H1 (cell line): ENCODE data around the gene GPR161. TPM values are rescaled to one million over a fixed set of nuclear protein-coding genes. Genes with fewer than 3 reads are reported as not detected.

Source experiments
- CTCF ChIA-PET: fragments of 300-600 bp; sonication (Branson Sonifier 250); formaldehyde crosslinking; loops from one replicate; lab custom pipeline; 2021; ENCODE audit not compliant: partially characterized antibody; lab: Charles Lee
- POLR2A ChIA-PET: fragments of 300-600 bp; sonication (Branson Sonifier 250); formaldehyde crosslinking; loops from one replicate; lab custom pipeline; 2021; ENCODE audit warnings: inconsistent platforms; ENCODE audit not compliant: partially characterized antibody; lab: Charles Lee
- DNase-seq, 2 experiments: peaks; one replicate each; pipeline versions ENCODE4 v3.0.0 to v3.0.0-alpha.2; 2010 to 2022; ENCODE audit warnings: low spot score in 2 of 2, low read depth in 1 of 2, mixed read lengths in 1 of 2
- FAIRE-seq: peaks from 2 replicates; lab custom pipeline; 2011; peaks lifted over from hg19 to GRCh38; lab: Jason Lieb, UNC
- H2AFZ ChIP-seq: 2 replicates; pipeline ENCODE4 v1.8.1; 2012; ENCODE audit warnings: low read length, inconsistent platforms
- H2AK5ac ChIP-seq: 2 replicates; pipeline ENCODE4 v1.6.1; 2013; ENCODE audit warnings: low read depth, low read length
- H2BK120ac ChIP-seq: replicated peaks from 2 replicates; pipeline ENCODE3; 2013; ENCODE audit warnings: low read depth, low read length, inconsistent platforms
- H2BK12ac ChIP-seq: 2 replicates; pipeline ENCODE4 v1.6.1; 2013; ENCODE audit warnings: low read depth, low read length
- H2BK15ac ChIP-seq: 2 replicates; pipeline ENCODE4 v1.6.1; 2013; ENCODE audit warnings: low read length
- H2BK20ac ChIP-seq: 2 replicates; pipeline ENCODE4 v1.6.1; 2013; ENCODE audit warnings: low read length
- H2BK5ac ChIP-seq: 2 replicates; pipeline ENCODE4 v1.6.1; 2013; ENCODE audit warnings: low read depth, low read length
- H3K14ac ChIP-seq: 2 replicates; pipeline ENCODE4 v1.6.1; 2013; ENCODE audit warnings: inconsistent platforms; ENCODE audit not compliant: insufficient read length
- H3K18ac ChIP-seq: 2 replicates; pipeline ENCODE4 v1.6.1; 2013; ENCODE audit warnings: low read length; ENCODE audit errors: extremely low read depth
- H3K23ac ChIP-seq: 2 replicates; pipeline ENCODE4 v1.6.1; 2013; ENCODE audit warnings: inconsistent platforms; ENCODE audit not compliant: insufficient read length
- H3K23me2 ChIP-seq: 2 replicates; pipeline ENCODE4 v1.6.1; 2013; ENCODE audit warnings: low read depth, low read length
- H3K27ac ChIP-seq: 2 replicates; pipeline ENCODE4 v1.6.1; 2011; ENCODE audit warnings: low read depth, low read length, inconsistent platforms
- H3K27me3 ChIP-seq, 4 experiments: replicated peaks in 1 of 4; 1 replicate in 1 of 4; 2 replicates in 3 of 4; pipeline versions ENCODE4 v1.6.1 to v1.8.1; 2011 to 2013; ENCODE audit warnings: low read length in 3 of 4, mild to moderate bottlenecking in 3 of 4, inconsistent platforms in 2 of 4, mixed read lengths in 2 of 4, moderate library complexity in 1 of 4; ENCODE audit not compliant: control insufficient read depth in 3 of 4, insufficient read depth in 3 of 4; ENCODE audit errors: extremely low read depth in 1 of 4
- H3K36me3 ChIP-seq, 4 experiments: 2 replicates each; pipeline versions ENCODE4 v1.6.1 to v1.8.1; 2011 to 2013; ENCODE audit warnings: mild to moderate bottlenecking in 4 of 4, low read length in 3 of 4, moderate library complexity in 2 of 4, control low read depth in 1 of 4, inconsistent platforms in 1 of 4; ENCODE audit not compliant: insufficient read depth in 4 of 4, control insufficient read depth in 2 of 4
- H3K4ac ChIP-seq: replicated peaks from 2 replicates; pipeline ENCODE3; 2013; ENCODE audit warnings: low read length, low read depth, mixed read lengths, inconsistent platforms; ENCODE audit not compliant: insufficient read length
- H3K4me1 ChIP-seq, 4 experiments: replicated peaks in 1 of 4; 1 replicate in 1 of 4; 2 replicates in 3 of 4; pipeline versions ENCODE4 v1.6.1 to v1.8.1; 2011 to 2013; ENCODE audit warnings: low read length in 3 of 4, inconsistent platforms in 2 of 4, mixed read lengths in 1 of 4; ENCODE audit not compliant: insufficient read depth in 4 of 4, control insufficient read depth in 3 of 4
- H3K4me2 ChIP-seq, 2 experiments: 2 replicates each; pipeline versions ENCODE4 v1.6.1 to v1.8.1; 2011 to 2013; ENCODE audit warnings: low read depth in 2 of 2, low read length in 2 of 2, control low read depth in 1 of 2, inconsistent platforms in 1 of 2, mild to moderate bottlenecking in 1 of 2; ENCODE audit not compliant: insufficient read depth in 1 of 2
- H3K4me3 ChIP-seq, 4 experiments: fragments of 200-600, 300-600 bp in 1 of 4; sonication (generic), shearing (Covaris generic), sonication (Bioruptor Twin) in 1 of 4; 2 replicates each; pipeline versions ENCODE4 v1.5.1 to v1.8.1; 2011 to 2016; ENCODE audit warnings: low read length in 4 of 4, low read depth in 3 of 4, control low read depth in 2 of 4, inconsistent platforms in 2 of 4, mild to moderate bottlenecking in 2 of 4, mixed read lengths in 1 of 4, moderate library complexity in 1 of 4; ENCODE audit not compliant: insufficient read depth in 2 of 4; ENCODE audit errors: extremely low read depth in 1 of 4
- H3K56ac ChIP-seq: replicated peaks from 2 replicates; pipeline ENCODE3; 2013; ENCODE audit warnings: low read depth, mild to moderate bottlenecking, mixed read lengths, low read length, inconsistent platforms; ENCODE audit not compliant: insufficient read length
- H3K79me1 ChIP-seq: 2 replicates; pipeline ENCODE4 v1.6.1; 2013; ENCODE audit warnings: low read depth, low read length, control low read depth
- H3K79me2 ChIP-seq, 2 experiments: 2 replicates each; pipeline versions ENCODE4 v1.6.1 to v1.8.1; 2012 to 2013; ENCODE audit warnings: low read length in 2 of 2, mild to moderate bottlenecking in 2 of 2, inconsistent platforms in 1 of 2; ENCODE audit not compliant: insufficient read depth in 2 of 2, control insufficient read depth in 1 of 2
- H3K9ac ChIP-seq, 4 experiments: replicated peaks in 1 of 4; 1 replicate in 1 of 4; 2 replicates in 3 of 4; pipeline versions ENCODE4 v1.6.1 to v1.8.1; 2011 to 2013; ENCODE audit warnings: low read depth in 3 of 4, low read length in 3 of 4, control low read depth in 2 of 4, mild to moderate bottlenecking in 2 of 4, moderate library complexity in 2 of 4, inconsistent platforms in 1 of 4; ENCODE audit errors: extremely low read depth in 1 of 4
- H3K9me3 ChIP-seq, 2 experiments: 2 replicates each; pipeline versions ENCODE4 v1.6.1 to v1.8.1; 2012 to 2013; ENCODE audit warnings: mild to moderate bottlenecking in 2 of 2, moderate library complexity in 2 of 2, control low read depth in 1 of 2, inconsistent platforms in 1 of 2, low read depth in 1 of 2, low read length in 1 of 2, mixed read lengths in 1 of 2; ENCODE audit not compliant: insufficient read depth in 2 of 2
- H4K20me1 ChIP-seq, 2 experiments: replicated peaks in 1 of 2; 2 replicates each; pipeline versions ENCODE3 to v1.8.1; 2011 to 2013; ENCODE audit warnings: inconsistent platforms in 2 of 2, low read length in 2 of 2, mild to moderate bottlenecking in 1 of 2; ENCODE audit not compliant: insufficient read depth in 2 of 2, control insufficient read depth in 1 of 2
- H4K5ac ChIP-seq: 2 replicates; pipeline ENCODE4 v1.6.1; 2013; ENCODE audit warnings: low read length, low read depth, mixed read lengths, inconsistent platforms; ENCODE audit not compliant: insufficient read length
- H4K8ac ChIP-seq: 2 replicates; pipeline ENCODE4 v1.8.0; 2013; ENCODE audit warnings: mild to moderate bottlenecking, moderate library complexity, low read length, inconsistent platforms; ENCODE audit not compliant: insufficient read depth; ENCODE audit errors: extremely low read depth
- H4K91ac ChIP-seq: replicated peaks from 2 replicates; pipeline ENCODE3; 2013; ENCODE audit warnings: low read length, mixed read lengths, inconsistent platforms; ENCODE audit not compliant: insufficient read length
- ASH2L ChIP-seq: fragments of 200-600, 300-600 bp; sonication (generic); IDR thresholded peaks from one replicate; pipeline ENCODE4 v1.7.1; 2017; ENCODE audit warnings: low read length
- BACH1 ChIP-seq: IDR thresholded peaks from 2 replicates; pipeline ENCODE4 v1.6.1; 2012; ENCODE audit warnings: low read length, improper control_type of control experiment
- CREB1 ChIP-seq: IDR thresholded peaks from 2 replicates; pipeline ENCODE4 v1.6.1; 2012; ENCODE audit warnings: inconsistent platforms
- MAFK ChIP-seq: IDR thresholded peaks from 2 replicates; pipeline ENCODE4 v1.6.1; 2012; ENCODE audit warnings: low read depth, mild to moderate bottlenecking, improper control_type of control experiment, low read length
- RAD21 ChIP-seq, 2 experiments: IDR thresholded peaks in 1 of 2; conservative IDR thresholded peaks in 1 of 2; 2 replicates each; pipeline ENCODE4 v1.6.1; 2011; ENCODE audit warnings: low read depth in 2 of 2, low read length in 2 of 2, improper control_type of control experiment in 1 of 2, inconsistent platforms in 1 of 2, mild to moderate bottlenecking in 1 of 2, moderate library complexity in 1 of 2
- SP2 ChIP-seq: IDR thresholded peaks from 2 replicates; pipeline ENCODE4 v1.6.1; 2012; ENCODE audit warnings: mild to moderate bottlenecking, low read length, inconsistent platforms
- WGBS, 2 experiments: shearing (Covaris generic) in 1 of 2; methylation state at CpG; one replicate each; pipeline versions ENCODE4 v1.1.6 to v1.1.7; 2013 to 2015; ENCODE audit warnings: low lambda C conversion rate in 2 of 2, mixed read lengths in 2 of 2, inconsistent platforms in 1 of 2, low coverage in 1 of 2, missing lambda C conversion rate in 1 of 2; ENCODE audit not compliant: insufficient replicate concordance in 2 of 2, insufficient coverage in 1 of 2, insufficient read length in 1 of 2; ENCODE audit errors: extremely low coverage in 1 of 2, missing lambda C conversion rate in 1 of 2; 5-methylcytosine and 5-hydroxymethylcytosine counted together
- polyA plus RNA-seq, 7 experiments: library from polyadenylated mRNA; depleted of rRNA in 3 of 7; stranded (reverse) in 5 of 7; unstranded in 2 of 7; fragments of >200 nt in 5 of 7; fragments of 200-250 nt in 2 of 7; gene quantifications; 1 replicate in 5 of 7; 2 replicates in 1 of 7; 4 replicates in 1 of 7; pipeline versions ENCODE4 v1.2.1 to v1.2.3, GENCODE V29; 2011 to 2013; ENCODE audit warnings: missing spikeins in 2 of 7, mixed read lengths in 2 of 7
- total RNA-seq: library from RNA; stranded (reverse); fragmentation: NEBNext Ultra II Directional; extraction: Animal tissue kit (Norgen Biotek cat#: 25700); gene quantifications from 2 replicates; pipeline ENCODE4 v1.2.1, GENCODE V29; 2021
- TF ChIP-seq, protein P1 (sequence below), 3 experiments: IDR thresholded peaks; 1 replicate in 2 of 3; 2 replicates in 1 of 3; pipeline versions ENCODE4 v1.5.1 to v1.6.1; 2011; ENCODE audit warnings: low read length in 3 of 3, mild to moderate bottlenecking in 3 of 3, inconsistent platforms in 2 of 3, low read depth in 1 of 3, moderate library complexity in 1 of 3; ENCODE audit not compliant: insufficient read depth in 1 of 3; ENCODE audit errors: control extremely low read depth in 1 of 3

Gene GPR161
- total and polyA plus RNA-seq, 2 of the 8 experiments (the other 6 are each of a cell fraction or from before 2014, with no cell fraction given) = 13.7 to 16.8 TPM

DNA sequence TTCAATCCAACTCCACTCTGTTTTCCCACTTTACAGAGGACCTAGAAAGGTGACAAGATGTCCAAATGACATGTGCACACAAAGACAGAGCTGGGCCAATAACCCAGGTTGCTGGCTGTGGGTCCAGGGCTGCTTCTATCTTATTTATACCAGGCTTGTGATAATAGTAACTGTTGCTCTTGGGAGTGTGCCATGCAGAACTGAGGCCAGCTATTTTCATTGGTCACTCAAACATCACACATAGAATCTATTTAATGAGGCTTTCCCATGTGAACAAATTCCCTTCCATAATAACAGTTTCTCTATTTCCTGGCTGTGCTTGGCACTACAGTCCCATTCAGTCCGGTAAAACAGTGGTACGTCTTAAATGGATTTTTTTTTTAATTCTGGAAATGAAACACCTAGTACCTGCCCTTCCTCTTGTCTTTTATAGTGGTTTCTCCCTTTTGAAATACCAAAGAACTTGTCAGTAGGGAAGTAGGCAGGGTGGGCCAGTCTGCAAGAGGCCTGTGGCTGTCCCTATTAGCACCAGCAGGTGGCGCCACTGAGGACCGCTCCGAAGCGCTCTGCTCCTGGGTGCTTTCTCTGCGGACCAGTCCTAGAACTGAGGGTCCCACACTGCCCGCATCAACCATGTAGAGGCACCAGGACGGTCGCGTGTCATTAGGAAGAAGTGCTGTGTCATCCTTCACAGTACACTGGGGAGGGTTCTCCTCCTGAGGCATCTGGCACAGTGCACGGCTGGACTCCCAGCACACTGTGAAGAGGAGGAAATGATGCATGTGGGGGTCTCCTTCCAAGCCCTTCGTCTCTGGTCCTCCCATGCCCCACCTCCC is 52.1 kb downstream of the GPR161 start:
- H2BK12ac ChIP-seq = no peak overlapping the region
- no peak for FAIRE-seq
- no peak overlapping the region for H3K4me2 ChIP-seq
- 0 out of 2 replicates have a peak, but pooled peaks have one; percentile 25 for TF ChIP-seq BACH1
- TF ChIP-seq ASH2L = peak; percentile 29
- TF ChIP-seq, protein P1, sequence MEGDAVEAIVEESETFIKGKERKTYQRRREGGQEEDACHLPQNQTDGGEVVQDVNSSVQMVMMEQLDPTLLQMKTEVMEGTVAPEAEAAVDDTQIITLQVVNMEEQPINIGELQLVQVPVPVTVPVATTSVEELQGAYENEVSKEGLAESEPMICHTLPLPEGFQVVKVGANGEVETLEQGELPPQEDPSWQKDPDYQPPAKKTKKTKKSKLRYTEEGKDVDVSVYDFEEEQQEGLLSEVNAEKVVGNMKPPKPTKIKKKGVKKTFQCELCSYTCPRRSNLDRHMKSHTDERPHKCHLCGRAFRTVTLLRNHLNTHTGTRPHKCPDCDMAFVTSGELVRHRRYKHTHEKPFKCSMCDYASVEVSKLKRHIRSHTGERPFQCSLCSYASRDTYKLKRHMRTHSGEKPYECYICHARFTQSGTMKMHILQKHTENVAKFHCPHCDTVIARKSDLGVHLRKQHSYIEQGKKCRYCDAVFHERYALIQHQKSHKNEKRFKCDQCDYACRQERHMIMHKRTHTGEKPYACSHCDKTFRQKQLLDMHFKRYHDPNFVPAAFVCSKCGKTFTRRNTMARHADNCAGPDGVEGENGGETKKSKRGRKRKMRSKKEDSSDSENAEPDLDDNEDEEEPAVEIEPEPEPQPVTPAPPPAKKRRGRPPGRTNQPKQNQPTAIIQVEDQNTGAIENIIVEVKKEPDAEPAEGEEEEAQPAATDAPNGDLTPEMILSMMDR (IDR thresholded peaks at IDR 0.05; ENCODE audit: control extremely low read depth in 1 of 3, insufficient read depth in 1 of 3, low read depth in 1 of 3, low read length in 3 of 3) = peak; percentile 85 to 95 (median 93)
- peak; percentile 28; the same call in 1 of the 2 replicates for TF ChIP-seq MAFK
- peak; percentile 64 to 73 for TF ChIP-seq RAD21 (IDR thresholded peaks at IDR 0.05 in 1 of 2, conservative IDR thresholded peaks at IDR 0.05 in 1 of 2; ENCODE audit: low read depth in 2 of 2, low read length in 2 of 2)
- TF ChIP-seq SP2 = no peak
- TF ChIP-seq CREB1 = no peak
- no peak overlapping the region for H2BK120ac ChIP-seq
- peaks cover 0 to 2% (median 0%) of the 10 kb centered on the region in 4 experiments; a peak in 1 of 8 replicates for H3K36me3 ChIP-seq
- no peaks in the 10 kb centered on the region for H3K79me1 ChIP-seq
- H3K23ac ChIP-seq = no peak overlapping the region
- H3K4ac ChIP-seq = no peak overlapping the region
- H4K5ac ChIP-seq = no peak overlapping the region
- H4K91ac ChIP-seq = no peak overlapping the region
- H2BK15ac ChIP-seq = no peak overlapping the region; the same call in 1 of the 2 replicates
- peak; percentile 56 to 93 for DNase-seq
- no peaks in the 10 kb centered on the region for H3K9me3 ChIP-seq
- H3K4me1 ChIP-seq = 0 out of 7 replicates have a peak, but pooled peaks cover 0 to 2% (median 0%) of the 10 kb centered on the region in 4 experiments
- no peak overlapping the region for H3K27ac ChIP-seq
- no peak overlapping the region for H2BK20ac ChIP-seq
- H3K14ac ChIP-seq = no peak overlapping the region
- H3K9ac ChIP-seq = no peak overlapping the region
- H2BK5ac ChIP-seq = no peak overlapping the region
- ChIA-PET CTCF (interaction anchor here (0.6 to 8.0 kb wide), 42 partner anchors 8 to 1273 kb away, joined by 3 to 76 read pairs (median 3); partner anchors contain the start of gene MPZL1), POLR2A (no interaction called here)
- no peak overlapping the region for H3K56ac ChIP-seq
- H3K4me3 ChIP-seq = no peak overlapping the region
- H4K20me1 ChIP-seq = peaks cover 0 to 1% of the 10 kb centered on the region in 2 experiments
- H3K79me2 ChIP-seq = no peaks in the 10 kb centered on the region
- 36% methylated on average over 13 of the region's 13 CpGs; no CpG with 5 or more reads in 1 of the 2 experiments for WGBS, 2 experiments
- H2AK5ac ChIP-seq = no peak overlapping the region
- no peak overlapping the region for H2AFZ ChIP-seq
- H3K18ac ChIP-seq = no peak overlapping the region
- H4K8ac ChIP-seq = no peak overlapping the region
- no peaks in the 10 kb centered on the region for H3K23me2 ChIP-seq
- H3K27me3 ChIP-seq = no peaks in the 10 kb centered on the region
